H9 (cell line): Measurements from ENCODE around the gene PHF5A. TPM values are rescaled to one million over a fixed set of nuclear protein-coding genes. Genes with fewer than 3 reads are reported as not detected.

Source experiments
- DNase-seq: peaks from one replicate; pipeline ENCODE4 v3.0.0-alpha.2; 2017
- H2AFZ ChIP-seq: one replicate; pipeline ENCODE4 v1.6.1; 2013; ENCODE audit warnings: mild to moderate bottlenecking, low read length, control low read depth, moderate library complexity
- H2AK5ac ChIP-seq: 2 replicates; pipeline ENCODE4 v1.6.1; 2013; ENCODE audit warnings: low read length, control low read depth, mixed read lengths; ENCODE audit not compliant: insufficient read length
- H2BK120ac ChIP-seq: one replicate; pipeline ENCODE4 v1.6.1; 2013; ENCODE audit warnings: low read depth, mild to moderate bottlenecking, low read length, control low read depth, inconsistent platforms; ENCODE audit not compliant: poor library complexity, severe bottlenecking
- H2BK12ac ChIP-seq: 2 replicates; pipeline ENCODE4 v1.6.1; 2013; ENCODE audit warnings: low read length, control low read depth, mixed read lengths, low read depth; ENCODE audit not compliant: insufficient read length
- H2BK15ac ChIP-seq: 2 replicates; pipeline ENCODE4 v1.6.1; 2013; ENCODE audit warnings: low read depth, low read length, control low read depth
- H2BK20ac ChIP-seq: one replicate; pipeline ENCODE4 v1.6.1; 2013; ENCODE audit warnings: low read depth, mild to moderate bottlenecking, low read length, control low read depth, inconsistent platforms; ENCODE audit not compliant: poor library complexity, severe bottlenecking
- H2BK5ac ChIP-seq: 2 replicates; pipeline ENCODE4 v1.6.1; 2013; ENCODE audit warnings: low read length, control low read depth, mixed read lengths; ENCODE audit not compliant: insufficient read length
- H3K14ac ChIP-seq: 2 replicates; pipeline ENCODE4 v1.6.1; 2013; ENCODE audit warnings: low read length, control low read depth; ENCODE audit not compliant: insufficient read depth
- H3K18ac ChIP-seq: 2 replicates; pipeline ENCODE4 v1.6.1; 2013; ENCODE audit warnings: low read depth, mild to moderate bottlenecking, mixed read lengths, low read length, control low read depth; ENCODE audit not compliant: insufficient read length
- H3K23ac ChIP-seq: 2 replicates; pipeline ENCODE4 v1.6.1; 2013; ENCODE audit warnings: low read length, control low read depth, mixed read lengths, low read depth; ENCODE audit not compliant: insufficient read length
- H3K23me2 ChIP-seq: 2 replicates; pipeline ENCODE4 v1.6.1; 2013; ENCODE audit warnings: low read depth, mild to moderate bottlenecking, mixed read lengths, low read length, control low read depth; ENCODE audit not compliant: insufficient read length, poor library complexity, severe bottlenecking
- H3K27ac ChIP-seq: 2 replicates; pipeline ENCODE4 v1.5.1; 2013; ENCODE audit warnings: low read length, control low read depth, mixed read lengths, low read depth; ENCODE audit not compliant: insufficient read length
- H3K27me3 ChIP-seq: 2 replicates; pipeline ENCODE4 v1.6.1; 2013; ENCODE audit warnings: low read length, control low read depth, inconsistent platforms; ENCODE audit not compliant: insufficient read depth
- H3K4ac ChIP-seq: 2 replicates; pipeline ENCODE4 v1.6.1; 2013; ENCODE audit warnings: low read depth, mild to moderate bottlenecking, control low read depth, inconsistent platforms, low read length, moderate library complexity
- H3K4me1 ChIP-seq: 2 replicates; pipeline ENCODE4 v1.6.1; 2013; ENCODE audit warnings: low read length, control low read depth, inconsistent platforms; ENCODE audit not compliant: insufficient read depth
- H3K4me2 ChIP-seq: 2 replicates; pipeline ENCODE4 v1.6.1; 2013; ENCODE audit warnings: low read length, control low read depth, mixed read lengths; ENCODE audit not compliant: insufficient read length, insufficient read depth
- H3K56ac ChIP-seq: 2 replicates; pipeline ENCODE4 v1.6.1; 2013; ENCODE audit warnings: low read depth, mild to moderate bottlenecking, mixed read lengths, low read length, control low read depth; ENCODE audit not compliant: insufficient read length
- H3K79me1 ChIP-seq: 2 replicates; pipeline ENCODE4 v1.6.1; 2013; ENCODE audit warnings: low read depth, mild to moderate bottlenecking, moderate library complexity, low read length, control low read depth, inconsistent platforms; ENCODE audit not compliant: insufficient read depth, poor library complexity, severe bottlenecking
- H3K79me2 ChIP-seq: 2 replicates; pipeline ENCODE4 v1.6.1; 2013; ENCODE audit warnings: low read length, control low read depth, inconsistent platforms; ENCODE audit not compliant: insufficient read depth
- H3K9ac ChIP-seq: 2 replicates; pipeline ENCODE4 v1.6.1; 2013; ENCODE audit warnings: low read length, control low read depth, mixed read lengths; ENCODE audit not compliant: insufficient read length; ENCODE audit errors: extremely low read depth
- H3K9me3 ChIP-seq: one replicate; pipeline ENCODE4 v1.6.1; 2013; ENCODE audit warnings: low read depth, low read length, inconsistent platforms; ENCODE audit not compliant: control insufficient read depth
- H3T11ph ChIP-seq: one replicate; pipeline ENCODE4 v1.6.1; 2013; ENCODE audit warnings: mild to moderate bottlenecking, low read length, control low read depth, inconsistent platforms
- H4K20me1 ChIP-seq: one replicate; pipeline ENCODE4 v1.6.1; 2013; ENCODE audit not compliant: control insufficient read depth, insufficient read length, insufficient read depth
- H4K5ac ChIP-seq: 2 replicates; pipeline ENCODE4 v1.6.1; 2013; ENCODE audit warnings: low read depth, mild to moderate bottlenecking, mixed read lengths, low read length, control low read depth; ENCODE audit not compliant: insufficient read length
- H4K8ac ChIP-seq: replicated peaks from 2 replicates; pipeline ENCODE4 v1.6.1; 2013; ENCODE audit warnings: low read length, control low read depth, mixed read lengths, low read depth; ENCODE audit not compliant: insufficient read length
- H4K91ac ChIP-seq: 2 replicates; pipeline ENCODE4 v1.6.1; 2013; ENCODE audit warnings: low read depth, mild to moderate bottlenecking, moderate library complexity, mixed read lengths, low read length, control low read depth; ENCODE audit not compliant: insufficient read length
- H3K27ac Mint-ChIP-seq, 3 experiments: 2 replicates in 2 of 3; 3 replicates in 1 of 3; pipeline ENCODE4 v1.8.0; 2020 to 2021; ENCODE audit warnings: mixed read lengths in 3 of 3, mild to moderate bottlenecking in 1 of 3, moderate library complexity in 1 of 3
- H3K27me3 Mint-ChIP-seq: 2 replicates; pipeline ENCODE4 v1.8.0; 2021; ENCODE audit warnings: low read depth, mild to moderate bottlenecking, moderate library complexity, mixed read lengths
- H3K36me3 Mint-ChIP-seq, 3 experiments: 2 replicates in 2 of 3; 3 replicates in 1 of 3; pipeline ENCODE4 v1.8.0; 2020 to 2021; ENCODE audit warnings: low read depth in 3 of 3, mixed read lengths in 3 of 3; ENCODE audit not compliant: insufficient read depth in 1 of 3
- H3K4me1 Mint-ChIP-seq, 2 experiments: 2 replicates each; pipeline ENCODE4 v1.8.0; 2020; ENCODE audit warnings: mixed read lengths in 2 of 2
- H3K4me3 Mint-ChIP-seq, 2 experiments: 2 replicates in 1 of 2; 3 replicates in 1 of 2; pipeline ENCODE4 v1.8.0; 2020 to 2021; ENCODE audit warnings: mild to moderate bottlenecking in 2 of 2, mixed read lengths in 2 of 2, moderate library complexity in 1 of 2
- H3K9me3 Mint-ChIP-seq, 2 experiments: 2 replicates in 1 of 2; 3 replicates in 1 of 2; pipeline ENCODE4 v1.8.0; 2020; ENCODE audit warnings: mild to moderate bottlenecking in 2 of 2, mixed read lengths in 2 of 2, moderate library complexity in 1 of 2
- WGBS: extraction: QIAGEN DNeasy Blood & Tissue Kit; methylation state at CpG from one replicate; pipeline ENCODE4 v1.1.7; 2013; ENCODE audit warnings: missing lambda C conversion rate, low lambda C conversion rate, mixed read lengths; ENCODE audit not compliant: insufficient read length; ENCODE audit errors: extremely low coverage; 5-methylcytosine and 5-hydroxymethylcytosine counted together
- total RNA-seq: library from RNA; stranded (reverse); gene quantifications from 2 replicates; pipeline ENCODE4 v1.2.1, GENCODE V29; 2021
- TF ChIP-seq, protein P1 (sequence below): fragments of 200-600 bp; sonication (generic); conservative IDR thresholded peaks from 3 replicates; pipeline ENCODE4 v1.8.0; 2021; ENCODE audit warnings: antibody characterized with exemption, mild to moderate bottlenecking

The PHF5A gene
- total RNA-seq, 1 experiment from 2014 or later: 114 TPM

- Histone ChIP-seq H3T11ph (no peak overlapping the region), H3K27me3 (no peaks in the 10 kb centered on the region), H2BK12ac (no peak overlapping the region), H3K56ac (no peak overlapping the region), H4K5ac (no peak overlapping the region), H3K23me2 (no peaks in the 10 kb centered on the region), H3K4me2 (no peak overlapping the region), H2AK5ac (no peak overlapping the region), H4K91ac (no peak overlapping the region), H4K8ac (no peak overlapping the region), H2BK120ac (no peak overlapping the region), H3K18ac (no peak overlapping the region), H3K4ac (no peak overlapping the region), H3K23ac (no peak overlapping the region), H3K14ac (no peak overlapping the region; the same call in 1 of the 2 replicates), H3K79me2 (no peaks in the 10 kb centered on the region), H3K27ac (no peak overlapping the region), H3K9ac (no peak overlapping the region), H3K4me1 (peaks cover 5% of the 10 kb centered on the region; the same call in 1 of the 2 replicates), H2BK15ac (no peak overlapping the region; the same call in 1 of the 2 replicates), H4K20me1 (no peaks in the 10 kb centered on the region), H3K79me1 (no peaks in the 10 kb centered on the region), H3K9me3 (no peaks in the 10 kb centered on the region), H2BK5ac (no peak overlapping the region), H2AFZ (no peak overlapping the region), H2BK20ac (no peak overlapping the region)
- TF ChIP-seq, protein P1, sequence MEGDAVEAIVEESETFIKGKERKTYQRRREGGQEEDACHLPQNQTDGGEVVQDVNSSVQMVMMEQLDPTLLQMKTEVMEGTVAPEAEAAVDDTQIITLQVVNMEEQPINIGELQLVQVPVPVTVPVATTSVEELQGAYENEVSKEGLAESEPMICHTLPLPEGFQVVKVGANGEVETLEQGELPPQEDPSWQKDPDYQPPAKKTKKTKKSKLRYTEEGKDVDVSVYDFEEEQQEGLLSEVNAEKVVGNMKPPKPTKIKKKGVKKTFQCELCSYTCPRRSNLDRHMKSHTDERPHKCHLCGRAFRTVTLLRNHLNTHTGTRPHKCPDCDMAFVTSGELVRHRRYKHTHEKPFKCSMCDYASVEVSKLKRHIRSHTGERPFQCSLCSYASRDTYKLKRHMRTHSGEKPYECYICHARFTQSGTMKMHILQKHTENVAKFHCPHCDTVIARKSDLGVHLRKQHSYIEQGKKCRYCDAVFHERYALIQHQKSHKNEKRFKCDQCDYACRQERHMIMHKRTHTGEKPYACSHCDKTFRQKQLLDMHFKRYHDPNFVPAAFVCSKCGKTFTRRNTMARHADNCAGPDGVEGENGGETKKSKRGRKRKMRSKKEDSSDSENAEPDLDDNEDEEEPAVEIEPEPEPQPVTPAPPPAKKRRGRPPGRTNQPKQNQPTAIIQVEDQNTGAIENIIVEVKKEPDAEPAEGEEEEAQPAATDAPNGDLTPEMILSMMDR: peak; percentile 95
- peak overlapping the region in 2 of 3 experiments; percentile 44 to 61; a peak in 2 of 7 replicates for H3K27ac Mint-ChIP-seq
- no peaks in the 10 kb centered on the region for H3K27me3 Mint-ChIP-seq
- H3K4me3 Mint-ChIP-seq: no peak overlapping the region
- H3K4me1 Mint-ChIP-seq: peaks cover 14% of the 10 kb centered on the region in 2 experiments
- H3K36me3 Mint-ChIP-seq: peaks cover 18 to 31% (median 29%) of the 10 kb centered on the region in 3 experiments; a peak in 6 of 7 replicates
- H3K9me3 Mint-ChIP-seq: no peaks in the 10 kb centered on the region
- no CpG with 5 or more reads among the region's 22 CpGs for WGBS
- DNase-seq: peak; percentile 64
Observed at GRCh38 chr22:41517172-41518047, 48.9 kb upstream of the PHF5A start.
